Activated CD4-positive, alpha-beta T cell treated with anti-CD3 and anti-CD28 coated beads, Interleukin-2, Interleukin-6, amounts not matched to agents 100 ng/mL and 50 ng/mL, durations not matched to agents 16 hours and 8 hours (primary cell): ENCODE results near the gene CDH16.

Source experiments
- DNase-seq: peaks from one replicate; pipeline ENCODE4 v3.0.0-alpha.2; 2020

CDH16 gene

GRCh38 chr16:66869424-66869823 lies 49.3 kb downstream of the CDH16 start:
- no peak for DNase-seq

- no peak for DNase-seq
Observed at GRCh38 chr16:66863707-66864106, 55.0 kb downstream of the CDH16 start.

- no peak for DNase-seq
Observed at GRCh38 chr16:66862023-66862520, 56.6 kb downstream of the CDH16 start.

GRCh38 chr16:66859397-66860068 lies 59.2 kb downstream of the CDH16 start:
- DNase-seq = no peak

- no peak for DNase-seq
Observed at GRCh38 chr16:66858740-66859396, 59.8 kb downstream of the CDH16 start.
